H9 (cell line): Measurements from ENCODE around the gene LIPC. TPM values are rescaled to one million over a fixed set of nuclear protein-coding genes. Genes with fewer than 3 reads are reported as not detected.

ENCODE experiments used
- DNase-seq: peaks from one replicate; pipeline ENCODE4 v3.0.0-alpha.2; 2017
- H2AFZ ChIP-seq: one replicate; pipeline ENCODE4 v1.6.1; 2013; ENCODE audit warnings: mild to moderate bottlenecking, low read length, control low read depth, moderate library complexity
- H2AK5ac ChIP-seq: 2 replicates; pipeline ENCODE4 v1.6.1; 2013; ENCODE audit warnings: low read length, control low read depth, mixed read lengths; ENCODE audit not compliant: insufficient read length
- H2BK120ac ChIP-seq: one replicate; pipeline ENCODE4 v1.6.1; 2013; ENCODE audit warnings: low read depth, mild to moderate bottlenecking, low read length, control low read depth, inconsistent platforms; ENCODE audit not compliant: poor library complexity, severe bottlenecking
- H2BK12ac ChIP-seq: 2 replicates; pipeline ENCODE4 v1.6.1; 2013; ENCODE audit warnings: low read length, control low read depth, mixed read lengths, low read depth; ENCODE audit not compliant: insufficient read length
- H2BK15ac ChIP-seq: 2 replicates; pipeline ENCODE4 v1.6.1; 2013; ENCODE audit warnings: low read depth, low read length, control low read depth
- H2BK20ac ChIP-seq: one replicate; pipeline ENCODE4 v1.6.1; 2013; ENCODE audit warnings: low read depth, mild to moderate bottlenecking, low read length, control low read depth, inconsistent platforms; ENCODE audit not compliant: poor library complexity, severe bottlenecking
- H2BK5ac ChIP-seq: 2 replicates; pipeline ENCODE4 v1.6.1; 2013; ENCODE audit warnings: low read length, control low read depth, mixed read lengths; ENCODE audit not compliant: insufficient read length
- H3K14ac ChIP-seq: 2 replicates; pipeline ENCODE4 v1.6.1; 2013; ENCODE audit warnings: low read length, control low read depth; ENCODE audit not compliant: insufficient read depth
- H3K18ac ChIP-seq: 2 replicates; pipeline ENCODE4 v1.6.1; 2013; ENCODE audit warnings: low read depth, mild to moderate bottlenecking, mixed read lengths, low read length, control low read depth; ENCODE audit not compliant: insufficient read length
- H3K23ac ChIP-seq: 2 replicates; pipeline ENCODE4 v1.6.1; 2013; ENCODE audit warnings: low read length, control low read depth, mixed read lengths, low read depth; ENCODE audit not compliant: insufficient read length
- H3K23me2 ChIP-seq: 2 replicates; pipeline ENCODE4 v1.6.1; 2013; ENCODE audit warnings: low read depth, mild to moderate bottlenecking, mixed read lengths, low read length, control low read depth; ENCODE audit not compliant: insufficient read length, poor library complexity, severe bottlenecking
- H3K27ac ChIP-seq: 2 replicates; pipeline ENCODE4 v1.5.1; 2013; ENCODE audit warnings: low read length, control low read depth, mixed read lengths, low read depth; ENCODE audit not compliant: insufficient read length
- H3K27me3 ChIP-seq: 2 replicates; pipeline ENCODE4 v1.6.1; 2013; ENCODE audit warnings: low read length, control low read depth, inconsistent platforms; ENCODE audit not compliant: insufficient read depth
- H3K4ac ChIP-seq: 2 replicates; pipeline ENCODE4 v1.6.1; 2013; ENCODE audit warnings: low read depth, mild to moderate bottlenecking, control low read depth, inconsistent platforms, low read length, moderate library complexity
- H3K4me1 ChIP-seq: 2 replicates; pipeline ENCODE4 v1.6.1; 2013; ENCODE audit warnings: low read length, control low read depth, inconsistent platforms; ENCODE audit not compliant: insufficient read depth
- H3K4me2 ChIP-seq: 2 replicates; pipeline ENCODE4 v1.6.1; 2013; ENCODE audit warnings: low read length, control low read depth, mixed read lengths; ENCODE audit not compliant: insufficient read length, insufficient read depth
- H3K56ac ChIP-seq: 2 replicates; pipeline ENCODE4 v1.6.1; 2013; ENCODE audit warnings: low read depth, mild to moderate bottlenecking, mixed read lengths, low read length, control low read depth; ENCODE audit not compliant: insufficient read length
- H3K79me1 ChIP-seq: 2 replicates; pipeline ENCODE4 v1.6.1; 2013; ENCODE audit warnings: low read depth, mild to moderate bottlenecking, moderate library complexity, low read length, control low read depth, inconsistent platforms; ENCODE audit not compliant: insufficient read depth, poor library complexity, severe bottlenecking
- H3K79me2 ChIP-seq: 2 replicates; pipeline ENCODE4 v1.6.1; 2013; ENCODE audit warnings: low read length, control low read depth, inconsistent platforms; ENCODE audit not compliant: insufficient read depth
- H3K9ac ChIP-seq: 2 replicates; pipeline ENCODE4 v1.6.1; 2013; ENCODE audit warnings: low read length, control low read depth, mixed read lengths; ENCODE audit not compliant: insufficient read length; ENCODE audit errors: extremely low read depth
- H3K9me3 ChIP-seq: one replicate; pipeline ENCODE4 v1.6.1; 2013; ENCODE audit warnings: low read depth, low read length, inconsistent platforms; ENCODE audit not compliant: control insufficient read depth
- H3T11ph ChIP-seq: one replicate; pipeline ENCODE4 v1.6.1; 2013; ENCODE audit warnings: mild to moderate bottlenecking, low read length, control low read depth, inconsistent platforms
- H4K20me1 ChIP-seq: one replicate; pipeline ENCODE4 v1.6.1; 2013; ENCODE audit not compliant: control insufficient read depth, insufficient read length, insufficient read depth
- H4K5ac ChIP-seq: 2 replicates; pipeline ENCODE4 v1.6.1; 2013; ENCODE audit warnings: low read depth, mild to moderate bottlenecking, mixed read lengths, low read length, control low read depth; ENCODE audit not compliant: insufficient read length
- H4K8ac ChIP-seq: replicated peaks from 2 replicates; pipeline ENCODE4 v1.6.1; 2013; ENCODE audit warnings: low read length, control low read depth, mixed read lengths, low read depth; ENCODE audit not compliant: insufficient read length
- H4K91ac ChIP-seq: 2 replicates; pipeline ENCODE4 v1.6.1; 2013; ENCODE audit warnings: low read depth, mild to moderate bottlenecking, moderate library complexity, mixed read lengths, low read length, control low read depth; ENCODE audit not compliant: insufficient read length
- H3K27ac Mint-ChIP-seq, 3 experiments: 2 replicates in 2 of 3; 3 replicates in 1 of 3; pipeline ENCODE4 v1.8.0; 2020 to 2021; ENCODE audit warnings: mixed read lengths in 3 of 3, mild to moderate bottlenecking in 1 of 3, moderate library complexity in 1 of 3
- H3K27me3 Mint-ChIP-seq: 2 replicates; pipeline ENCODE4 v1.8.0; 2021; ENCODE audit warnings: low read depth, mild to moderate bottlenecking, moderate library complexity, mixed read lengths
- H3K36me3 Mint-ChIP-seq, 3 experiments: 2 replicates in 2 of 3; 3 replicates in 1 of 3; pipeline ENCODE4 v1.8.0; 2020 to 2021; ENCODE audit warnings: low read depth in 3 of 3, mixed read lengths in 3 of 3; ENCODE audit not compliant: insufficient read depth in 1 of 3
- H3K4me1 Mint-ChIP-seq, 2 experiments: 2 replicates each; pipeline ENCODE4 v1.8.0; 2020; ENCODE audit warnings: mixed read lengths in 2 of 2
- H3K4me3 Mint-ChIP-seq, 2 experiments: 2 replicates in 1 of 2; 3 replicates in 1 of 2; pipeline ENCODE4 v1.8.0; 2020 to 2021; ENCODE audit warnings: mild to moderate bottlenecking in 2 of 2, mixed read lengths in 2 of 2, moderate library complexity in 1 of 2
- H3K9me3 Mint-ChIP-seq, 2 experiments: 2 replicates in 1 of 2; 3 replicates in 1 of 2; pipeline ENCODE4 v1.8.0; 2020; ENCODE audit warnings: mild to moderate bottlenecking in 2 of 2, mixed read lengths in 2 of 2, moderate library complexity in 1 of 2
- WGBS: extraction: QIAGEN DNeasy Blood & Tissue Kit; methylation state at CpG from one replicate; pipeline ENCODE4 v1.1.7; 2013; ENCODE audit warnings: missing lambda C conversion rate, low lambda C conversion rate, mixed read lengths; ENCODE audit not compliant: insufficient read length; ENCODE audit errors: extremely low coverage; 5-methylcytosine and 5-hydroxymethylcytosine counted together
- total RNA-seq: library from RNA; stranded (reverse); gene quantifications from 2 replicates; pipeline ENCODE4 v1.2.1, GENCODE V29; 2021
- TF ChIP-seq, protein P1 (sequence below): fragments of 200-600 bp; sonication (generic); conservative IDR thresholded peaks from 3 replicates; pipeline ENCODE4 v1.8.0; 2021; ENCODE audit warnings: antibody characterized with exemption, mild to moderate bottlenecking

LIPC gene
- total RNA-seq, 1 experiment from 2014 or later = not detected

DNA sequence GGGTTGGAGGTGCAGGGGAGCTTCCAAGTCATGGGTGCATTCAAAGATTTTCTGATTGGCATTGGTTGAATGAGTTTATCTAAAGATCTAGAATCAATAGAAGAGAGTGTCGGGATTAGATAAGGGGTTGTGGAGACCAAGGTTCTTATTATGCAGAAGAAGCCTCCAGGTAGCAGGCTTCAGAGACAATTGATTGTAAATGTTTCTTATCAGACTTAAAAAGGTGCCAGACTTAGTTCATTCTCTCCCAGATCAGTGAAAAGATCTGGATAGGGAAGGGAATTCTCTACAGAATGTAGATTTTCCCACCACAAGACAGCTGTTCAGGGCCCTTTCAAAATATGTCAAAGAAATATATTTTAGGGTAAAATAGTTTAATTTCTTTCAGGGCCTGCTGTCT, 129.5 kb downstream of the LIPC start:
- Mint-ChIP-seq H3K27me3 (no peaks in the 10 kb centered on the region), H3K4me1 (peaks cover 17 to 29% of the 10 kb centered on the region in 2 experiments), H3K27ac (peak overlapping the region in 1 of 3 experiments; percentile 62; a peak in 3 of 7 replicates), H3K9me3 (peaks cover 8 to 15% of the 10 kb centered on the region in 2 experiments; a peak in 4 of 5 replicates), H3K36me3 (peaks cover 0 to 15% (median 6%) of the 10 kb centered on the region in 3 experiments; a peak in 3 of 7 replicates), H3K4me3 (no peak overlapping the region)
- no peak overlapping the region for H3T11ph ChIP-seq
- no peak overlapping the region for H3K56ac ChIP-seq
- no peak overlapping the region for H3K4ac ChIP-seq
- H3K4me1 ChIP-seq = no peaks in the 10 kb centered on the region
- no peak overlapping the region for H3K27ac ChIP-seq
- H4K20me1 ChIP-seq = no peaks in the 10 kb centered on the region
- H2AFZ ChIP-seq = no peak overlapping the region
- no CpG with 5 or more reads among the region's 1 CpG for WGBS
- H2BK5ac ChIP-seq = no peak overlapping the region
- no peaks in the 10 kb centered on the region for H3K79me1 ChIP-seq
- TF ChIP-seq, protein P1, sequence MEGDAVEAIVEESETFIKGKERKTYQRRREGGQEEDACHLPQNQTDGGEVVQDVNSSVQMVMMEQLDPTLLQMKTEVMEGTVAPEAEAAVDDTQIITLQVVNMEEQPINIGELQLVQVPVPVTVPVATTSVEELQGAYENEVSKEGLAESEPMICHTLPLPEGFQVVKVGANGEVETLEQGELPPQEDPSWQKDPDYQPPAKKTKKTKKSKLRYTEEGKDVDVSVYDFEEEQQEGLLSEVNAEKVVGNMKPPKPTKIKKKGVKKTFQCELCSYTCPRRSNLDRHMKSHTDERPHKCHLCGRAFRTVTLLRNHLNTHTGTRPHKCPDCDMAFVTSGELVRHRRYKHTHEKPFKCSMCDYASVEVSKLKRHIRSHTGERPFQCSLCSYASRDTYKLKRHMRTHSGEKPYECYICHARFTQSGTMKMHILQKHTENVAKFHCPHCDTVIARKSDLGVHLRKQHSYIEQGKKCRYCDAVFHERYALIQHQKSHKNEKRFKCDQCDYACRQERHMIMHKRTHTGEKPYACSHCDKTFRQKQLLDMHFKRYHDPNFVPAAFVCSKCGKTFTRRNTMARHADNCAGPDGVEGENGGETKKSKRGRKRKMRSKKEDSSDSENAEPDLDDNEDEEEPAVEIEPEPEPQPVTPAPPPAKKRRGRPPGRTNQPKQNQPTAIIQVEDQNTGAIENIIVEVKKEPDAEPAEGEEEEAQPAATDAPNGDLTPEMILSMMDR = no peak
- no peak overlapping the region for H2BK15ac ChIP-seq
- no peak overlapping the region for H4K5ac ChIP-seq
- no peak overlapping the region for H2BK20ac ChIP-seq
- no peak overlapping the region for H4K91ac ChIP-seq
- no peak overlapping the region for H3K14ac ChIP-seq
- no peaks in the 10 kb centered on the region for H3K79me2 ChIP-seq
- H3K9ac ChIP-seq = no peak overlapping the region
- no peak overlapping the region for H3K4me2 ChIP-seq
- H3K23me2 ChIP-seq = no peaks in the 10 kb centered on the region
- no peak overlapping the region for H3K18ac ChIP-seq
- no peaks in the 10 kb centered on the region for H3K9me3 ChIP-seq
- no peak for DNase-seq
- no peak overlapping the region for H4K8ac ChIP-seq
- no peaks in the 10 kb centered on the region for H3K27me3 ChIP-seq
- no peak overlapping the region for H2AK5ac ChIP-seq
- H2BK120ac ChIP-seq = no peak overlapping the region
- no peak overlapping the region for H3K23ac ChIP-seq
- no peak overlapping the region for H2BK12ac ChIP-seq
